ENCODE results near the gene OPA1. TPM values are rescaled to one million over a fixed set of nuclear protein-coding genes. Genes with fewer than 3 reads are reported as not detected.

Gene OPA1
- total RNA-seq, 1 experiment from 2014 or later = 75.4 TPM

- Histone ChIP-seq H3K56ac (ENCODE audit: insufficient read length, low read depth, low read length) (no peak overlapping the region), H3K23me2 (ENCODE audit: insufficient read length, low read depth, low read length, poor library complexity, severe bottlenecking) (no peaks in the 10 kb centered on the region), H4K91ac (ENCODE audit: insufficient read length, low read depth, low read length) (no peak overlapping the region), H3K9me3 (ENCODE audit: control insufficient read depth, low read depth, low read length) (no peaks in the 10 kb centered on the region), H3K79me2 (ENCODE audit: insufficient read depth, low read length) (no peaks in the 10 kb centered on the region), H3K9ac (ENCODE audit: extremely low read depth, insufficient read length, low read length) (no peak overlapping the region), H3K27me3 (ENCODE audit: insufficient read depth, low read length) (no peaks in the 10 kb centered on the region), H2BK120ac (ENCODE audit: low read depth, low read length, poor library complexity, severe bottlenecking) (no peak overlapping the region), H2BK12ac (ENCODE audit: insufficient read length, low read depth, low read length) (no peak overlapping the region), H3K18ac (ENCODE audit: insufficient read length, low read depth, low read length) (no peak overlapping the region), H3T11ph (ENCODE audit: low read length) (no peak overlapping the region), H3K4me1 (ENCODE audit: insufficient read depth, low read length) (peaks cover 2% of the 10 kb centered on the region; the same call in 1 of the 2 replicates), H3K4ac (ENCODE audit: low read depth, low read length) (no peak overlapping the region), H3K27ac (ENCODE audit: insufficient read length, low read depth, low read length) (no peak overlapping the region), H4K5ac (ENCODE audit: insufficient read length, low read depth, low read length) (no peak overlapping the region), H3K14ac (ENCODE audit: insufficient read depth, low read length) (no peak overlapping the region), H3K4me2 (ENCODE audit: insufficient read depth, insufficient read length, low read length) (no peak overlapping the region), H2AK5ac (ENCODE audit: insufficient read length, low read length) (no peak overlapping the region), H2AFZ (ENCODE audit: low read length) (no peak overlapping the region), H4K20me1 (ENCODE audit: control insufficient read depth, insufficient read depth, insufficient read length) (no peaks in the 10 kb centered on the region), H4K8ac (replicated peaks; ENCODE audit: insufficient read length, low read depth, low read length) (no peak overlapping the region), H2BK15ac (ENCODE audit: low read depth, low read length) (no peak overlapping the region), H3K23ac (ENCODE audit: insufficient read length, low read depth, low read length) (no peak overlapping the region), H2BK5ac (ENCODE audit: insufficient read length, low read length) (no peak overlapping the region), H2BK20ac (ENCODE audit: low read depth, low read length, poor library complexity, severe bottlenecking) (no peak overlapping the region), H3K79me1 (ENCODE audit: insufficient read depth, low read depth, low read length, poor library complexity, severe bottlenecking) (no peaks in the 10 kb centered on the region)
- H3K4me3 Mint-ChIP-seq = no peak overlapping the region
- no peaks in the 10 kb centered on the region for H3K9me3 Mint-ChIP-seq
- H3K27me3 Mint-ChIP-seq (ENCODE audit: low read depth) = peaks cover 1% of the 10 kb centered on the region; the same call in 1 of the 2 replicates
- WGBS (ENCODE audit: extremely low coverage, insufficient read length, low lambda C conversion rate) = no CpG with 5 or more reads among the region's 4 CpGs
- H3K4me1 Mint-ChIP-seq = peaks cover 29 to 35% of the 10 kb centered on the region in 2 experiments
- no peaks in the 10 kb centered on the region; a peak in 1 of 7 replicates for H3K36me3 Mint-ChIP-seq (ENCODE audit: insufficient read depth in 1 of 3, low read depth in 3 of 3)
- DNase-seq = no peak
- H3K27ac Mint-ChIP-seq = no peak overlapping the region
- TF ChIP-seq CTCF (conservative IDR thresholded peaks at IDR 0.05) = no peak
Observed at GRCh38 chr3:193731656-193732055, 138.6 kb downstream of the OPA1 start.
